K562 (cell line): Measurements from ENCODE around the gene ROR2. TPM values are rescaled to one million over a fixed set of nuclear protein-coding genes. Genes with fewer than 3 reads are reported as not detected.
A peak's percentile ranks its signal among the peaks of the same experiment; 100 is the strongest.

Experiments used
- ARID1B ChIP-seq: fragments of 450-650 bp; IDR thresholded peaks from 2 replicates; pipeline ENCODE4 v1.6.1; 2016; ENCODE audit warnings: antibody characterized with exemption, mild to moderate bottlenecking, inconsistent platforms
- ATF1 ChIP-seq, 2 experiments: fragments of 450-650 bp in 1 of 2; IDR thresholded peaks; 2 replicates each; pipeline ENCODE4 v1.6.1; 2016; ENCODE audit warnings: missing compliant biosample characterization in 1 of 2, missing genetic modification characterization in 1 of 2
- CREBBP ChIP-seq: IDR thresholded peaks from one replicate; pipeline ENCODE4 v1.6.1; 2012; ENCODE audit warnings: low read depth, mild to moderate bottlenecking, control low read depth, inconsistent platforms, low read length
- CTBP1 ChIP-seq: fragments of 450-650 bp; IDR thresholded peaks from 2 replicates; pipeline ENCODE4 v1.6.1; 2016; ENCODE audit warnings: borderline replicate concordance
- DIDO1 ChIP-seq: fragments of 450-650 bp; IDR thresholded peaks from 2 replicates; pipeline ENCODE4 v1.6.1; 2016; ENCODE audit warnings: low read depth, missing biosample characterization, missing genetic modification characterization
- DMBX1 ChIP-seq: fragments of 250-450 bp; sonication (Bioruptor Pico); IDR thresholded peaks from 2 replicates; pipeline ENCODE4 v1.8.0; 2022; ENCODE audit warnings: inconsistent platforms, mild to moderate bottlenecking, moderate library complexity, borderline replicate concordance
- DPF2 ChIP-seq: fragments of 450-650 bp; IDR thresholded peaks from 2 replicates; pipeline ENCODE4 v1.6.1; 2016
- FOXP1 ChIP-seq: sonication (generic); formaldehyde crosslinking; IDR thresholded peaks from 2 replicates; pipeline ENCODE4 v1.8.0; 2022; ENCODE audit warnings: mild to moderate bottlenecking, missing genetic modification reagents
- HDAC8 ChIP-seq: fragments of 450-650 bp; IDR thresholded peaks from 2 replicates; pipeline ENCODE4 v1.6.1; 2016; ENCODE audit warnings: mild to moderate bottlenecking, missing genetic modification characterization, moderate library complexity, missing compliant biosample characterization
- MEF2D ChIP-seq: conservative IDR thresholded peaks from 2 replicates; pipeline ENCODE4 v1.6.1; 2016; ENCODE audit warnings: low read depth, missing genetic modification characterization, missing compliant biosample characterization
- NELFE ChIP-seq: IDR thresholded peaks from 2 replicates; pipeline ENCODE4 v1.6.1; 2011; ENCODE audit warnings: mild to moderate bottlenecking; ENCODE audit not compliant: insufficient read depth, insufficient read length
- RFX1 ChIP-seq: fragments of 450-650 bp; IDR thresholded peaks from 2 replicates; pipeline ENCODE4 v1.6.1; 2016; ENCODE audit warnings: mild to moderate bottlenecking, moderate library complexity
- SMAD3 ChIP-seq: fragments of 450-650 bp; formaldehyde crosslinking; conservative IDR thresholded peaks from 2 replicates; pipeline ENCODE4 v1.4.0; 2020; ENCODE audit warnings: mild to moderate bottlenecking
- ZC3H8 ChIP-seq: fragments of 450-650 bp; IDR thresholded peaks from 2 replicates; pipeline ENCODE4 v1.6.1; 2017
- ZKSCAN1 ChIP-seq: fragments of 150-350 bp; IDR thresholded peaks from 2 replicates; pipeline ENCODE4 v1.6.1; 2016; ENCODE audit warnings: low read depth, low read length
- ZNF165 ChIP-seq: fragments of 250-450 bp; sonication (Bioruptor Pico); IDR thresholded peaks from 2 replicates; pipeline ENCODE4 v1.4.0; 2020; ENCODE audit warnings: borderline replicate concordance
- ZNF695 ChIP-seq: fragments of 450-650 bp; formaldehyde crosslinking; IDR thresholded peaks from 2 replicates; pipeline ENCODE4 v1.4.0; 2020; ENCODE audit warnings: mild to moderate bottlenecking, moderate library complexity
- ZNF766 ChIP-seq: fragments of 200-800 bp; sonication (Bioruptor generic); conservative IDR thresholded peaks from 2 replicates; pipeline ENCODE4 v1.6.1; 2016; ENCODE audit warnings: missing genetic modification characterization, missing compliant biosample characterization
- polyA plus RNA-seq, 8 experiments: library from polyadenylated mRNA; depleted of rRNA in 4 of 8; stranded (reverse) in 5 of 8; unstranded in 3 of 8; fragments of >200 nt; fragmentation: Nextera tagmentation in 2 of 8; fragmentation: Illumina TruSeq in 1 of 8; extraction: Ambion mirVana in 2 of 8; extraction: Trizol in 1 of 8; gene quantifications; 2 replicates each; pipeline versions ENCODE4 v1.2.1 to v1.2.3, GENCODE V29; 2011 to 2014; ENCODE audit warnings: inconsistent platforms in 1 of 8, missing spikeins in 1 of 8
- total RNA-seq, 7 experiments: library from RNA; depleted of rRNA in 6 of 7; stranded (reverse); fragments of >200 nt in 6 of 7; fragmentation: Illumina TruSeq in 2 of 7; extraction: Trizol in 2 of 7; gene quantifications; 2 replicates each; pipeline versions ENCODE4 v1.2.1 to v1.2.3, GENCODE V29; 2011 to 2021; ENCODE audit warnings: low replicate concordance in 1 of 7
- TF ChIP-seq, protein P1 (sequence below), 2 experiments: IDR thresholded peaks in 1 of 2; conservative IDR thresholded peaks in 1 of 2; 2 replicates each; pipeline ENCODE4 v1.6.1; 2016; ENCODE audit warnings: low read depth in 2 of 2, mild to moderate bottlenecking in 1 of 2, missing compliant biosample characterization in 1 of 2, missing genetic modification characterization in 1 of 2, moderate library complexity in 1 of 2
- TF ChIP-seq, protein P2 (sequence below): fragments of 200-400 bp; formaldehyde crosslinking; IDR thresholded peaks from 2 replicates; pipeline ENCODE4 v1.6.1; 2017; ENCODE audit warnings: mild to moderate bottlenecking, low read depth, low read length, moderate library complexity
- TF ChIP-seq, protein P3 (sequence below): sonication (generic); formaldehyde crosslinking; IDR thresholded peaks from 2 replicates; pipeline ENCODE4 v1.9.0; 2022; ENCODE audit warnings: mild to moderate bottlenecking, missing genetic modification reagents

The ROR2 gene
- total and polyA plus RNA-seq, 9 of the 15 experiments (the other 6 are each of a cell fraction or from before 2014, with no cell fraction given) = 5.6 to 33.8 (median 15.3) TPM

DNA sequence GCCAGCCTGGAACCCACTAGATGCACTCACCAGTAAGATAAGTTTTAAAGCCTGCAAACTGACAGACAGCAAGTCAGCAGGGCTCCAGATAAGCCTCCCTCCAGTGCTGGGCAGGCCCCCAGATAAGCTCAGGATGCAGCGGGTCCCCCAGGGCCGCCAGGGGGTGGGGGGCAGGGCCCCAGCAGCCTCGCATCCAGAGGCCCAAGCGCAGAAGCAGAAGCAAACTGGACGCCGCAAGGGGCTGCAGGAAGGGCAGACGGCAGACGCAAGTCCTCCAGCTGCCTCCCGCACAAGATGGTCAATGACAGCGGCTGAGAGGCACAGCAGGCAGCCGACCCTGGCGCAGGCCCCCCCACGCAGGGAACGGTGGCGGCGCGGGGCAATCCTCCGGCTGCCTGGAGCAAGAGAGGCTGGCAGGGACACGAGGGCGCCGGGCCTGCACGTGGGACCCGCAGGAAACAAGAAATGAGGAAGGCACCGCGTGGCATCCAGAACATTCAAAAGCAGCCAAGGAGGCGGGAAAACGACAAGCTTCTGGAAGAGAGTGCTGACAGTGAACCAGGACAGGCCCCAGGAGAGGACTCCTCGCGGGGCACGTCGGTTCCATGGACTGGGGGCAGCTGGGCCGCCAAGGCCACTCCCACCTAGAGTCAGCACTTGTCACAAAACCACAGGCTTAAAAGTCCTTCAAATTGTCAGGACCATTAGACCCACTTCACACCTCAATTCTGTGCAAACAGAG lies 49.8 kb downstream of the ROR2 start (continued):
- TF ChIP-seq ATF1 (CRISPR knock-in tag; IDR thresholded peaks at IDR 0.05) (no peak), ATF1 (tag; IDR thresholded peaks at IDR 0.05) (peak; percentile 62), SMAD3 (CRISPR knock-in tag) (0 out of 2 replicates have a peak, but pooled peaks have one; percentile 25), ZC3H8 (no peak), RFX1 (no peak), DPF2 (peak; percentile 93), ZNF165 (CRISPR knock-in tag) (peak; percentile 79; the same call in 1 of the 2 replicates), CTBP1 (peak; percentile 79), ZNF766 (peak; percentile 83), DIDO1 (tag) (0 out of 2 replicates have a peak, but pooled peaks have one; percentile 29), CREBBP (no peak), MEF2D (peak; percentile 60; the same call in 1 of the 2 replicates), ARID1B (peak; percentile 90), FOXP1 (CRISPR knock-in tag) (peak; percentile 94; the same call in 1 of the 2 replicates), ZNF695 (CRISPR knock-in tag) (0 out of 2 replicates have a peak, but pooled peaks have one; percentile 28), ZKSCAN1 (no peak; the same call in none of the 2 replicates), HDAC8 (peak; percentile 90), DMBX1 (CRISPR knock-in tag) (peak; percentile 93), NELFE (no peak)
- TF ChIP-seq, protein P1, sequence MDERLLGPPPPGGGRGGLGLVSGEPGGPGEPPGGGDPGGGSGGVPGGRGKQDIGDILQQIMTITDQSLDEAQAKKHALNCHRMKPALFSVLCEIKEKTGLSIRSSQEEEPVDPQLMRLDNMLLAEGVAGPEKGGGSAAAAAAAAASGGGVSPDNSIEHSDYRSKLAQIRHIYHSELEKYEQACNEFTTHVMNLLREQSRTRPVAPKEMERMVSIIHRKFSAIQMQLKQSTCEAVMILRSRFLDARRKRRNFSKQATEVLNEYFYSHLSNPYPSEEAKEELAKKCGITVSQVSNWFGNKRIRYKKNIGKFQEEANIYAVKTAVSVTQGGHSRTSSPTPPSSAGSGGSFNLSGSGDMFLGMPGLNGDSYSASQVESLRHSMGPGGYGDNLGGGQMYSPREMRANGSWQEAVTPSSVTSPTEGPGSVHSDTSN (CRISPR knock-in tag; IDR thresholded peaks at IDR 0.05; ENCODE audit: low read depth) = no peak
- TF ChIP-seq, protein P1 (tag; conservative IDR thresholded peaks at IDR 0.05; ENCODE audit: low read depth) = peak; percentile 49
- TF ChIP-seq, protein P2, sequence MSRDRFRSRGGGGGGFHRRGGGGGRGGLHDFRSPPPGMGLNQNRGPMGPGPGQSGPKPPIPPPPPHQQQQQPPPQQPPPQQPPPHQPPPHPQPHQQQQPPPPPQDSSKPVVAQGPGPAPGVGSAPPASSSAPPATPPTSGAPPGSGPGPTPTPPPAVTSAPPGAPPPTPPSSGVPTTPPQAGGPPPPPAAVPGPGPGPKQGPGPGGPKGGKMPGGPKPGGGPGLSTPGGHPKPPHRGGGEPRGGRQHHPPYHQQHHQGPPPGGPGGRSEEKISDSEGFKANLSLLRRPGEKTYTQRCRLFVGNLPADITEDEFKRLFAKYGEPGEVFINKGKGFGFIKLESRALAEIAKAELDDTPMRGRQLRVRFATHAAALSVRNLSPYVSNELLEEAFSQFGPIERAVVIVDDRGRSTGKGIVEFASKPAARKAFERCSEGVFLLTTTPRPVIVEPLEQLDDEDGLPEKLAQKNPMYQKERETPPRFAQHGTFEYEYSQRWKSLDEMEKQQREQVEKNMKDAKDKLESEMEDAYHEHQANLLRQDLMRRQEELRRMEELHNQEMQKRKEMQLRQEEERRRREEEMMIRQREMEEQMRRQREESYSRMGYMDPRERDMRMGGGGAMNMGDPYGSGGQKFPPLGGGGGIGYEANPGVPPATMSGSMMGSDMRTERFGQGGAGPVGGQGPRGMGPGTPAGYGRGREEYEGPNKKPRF = no peak
- TF ChIP-seq, protein P3, sequence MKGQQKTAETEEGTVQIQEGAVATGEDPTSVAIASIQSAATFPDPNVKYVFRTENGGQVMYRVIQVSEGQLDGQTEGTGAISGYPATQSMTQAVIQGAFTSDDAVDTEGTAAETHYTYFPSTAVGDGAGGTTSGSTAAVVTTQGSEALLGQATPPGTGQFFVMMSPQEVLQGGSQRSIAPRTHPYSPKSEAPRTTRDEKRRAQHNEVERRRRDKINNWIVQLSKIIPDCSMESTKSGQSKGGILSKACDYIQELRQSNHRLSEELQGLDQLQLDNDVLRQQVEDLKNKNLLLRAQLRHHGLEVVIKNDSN (CRISPR knock-in tag) = peak; percentile 78
